Glutamatergic neuron (in vitro differentiated cells): ENCODE results near the gene TSHZ2. TPM values are rescaled to one million over a fixed set of nuclear protein-coding genes. Genes with fewer than 3 reads are reported as not detected.

Experiments used
- DNase-seq: peaks from one replicate; pipeline ENCODE4 v3.0.0; 2022
- H3K27ac Mint-ChIP-seq: one replicate; pipeline ENCODE4 v1.8.0; 2020; ENCODE audit warnings: mild to moderate bottlenecking, mixed read lengths, inconsistent platforms; ENCODE audit not compliant: unreplicated experiment
- H3K27me3 Mint-ChIP-seq: one replicate; pipeline ENCODE4 v1.8.0; 2020; ENCODE audit warnings: mild to moderate bottlenecking, moderate library complexity, mixed read lengths, inconsistent platforms; ENCODE audit not compliant: unreplicated experiment
- H3K36me3 Mint-ChIP-seq: one replicate; pipeline ENCODE4 v1.8.0; 2020; ENCODE audit warnings: mild to moderate bottlenecking, mixed read lengths, inconsistent platforms; ENCODE audit not compliant: unreplicated experiment
- H3K4me1 Mint-ChIP-seq: one replicate; pipeline ENCODE4 v1.8.0; 2020; ENCODE audit warnings: mild to moderate bottlenecking, low read depth, mixed read lengths, inconsistent platforms; ENCODE audit not compliant: unreplicated experiment
- H3K4me3 Mint-ChIP-seq: one replicate; pipeline ENCODE4 v1.8.0; 2020; ENCODE audit warnings: mild to moderate bottlenecking, mixed read lengths, inconsistent platforms; ENCODE audit not compliant: unreplicated experiment
- H3K9me3 Mint-ChIP-seq: one replicate; pipeline ENCODE4 v1.8.0; 2020; ENCODE audit warnings: mild to moderate bottlenecking, moderate library complexity, mixed read lengths, inconsistent platforms; ENCODE audit not compliant: unreplicated experiment
- total RNA-seq: library from RNA; stranded (reverse); fragmentation: NEBNext Ultra II Directional; extraction: Animal tissue kit (Norgen Biotek cat#: 25700); gene quantifications from one replicate; pipeline ENCODE4 v1.2.1, GENCODE V29; 2021; ENCODE audit not compliant: unreplicated experiment
- TF ChIP-seq, protein P1 (sequence below): fragments of 200-600 bp; sonication (generic); IDR thresholded peaks from one replicate; pipeline ENCODE4 v1.5.0; 2021; ENCODE audit not compliant: partially characterized antibody, unreplicated experiment

TSHZ2 gene
- total RNA-seq, 1 donor from 2014 or later = 10.0 TPM

DNA sequence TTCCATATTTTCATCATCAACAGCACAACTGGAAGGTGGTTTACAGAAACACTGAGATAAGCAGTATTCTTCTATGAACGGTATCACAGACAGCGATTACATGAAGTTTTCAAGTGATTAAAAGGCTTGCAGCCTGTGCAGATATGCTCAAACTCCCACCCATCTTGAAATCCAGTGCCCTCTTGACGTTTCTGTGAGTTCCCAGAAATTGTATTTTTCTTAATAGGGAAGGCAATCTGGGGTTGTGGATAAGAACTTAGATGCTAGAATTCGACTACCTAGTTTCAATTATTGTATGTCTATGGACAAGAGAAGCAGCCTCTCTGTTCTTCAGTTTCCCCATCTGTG is 331.2 kb downstream of the TSHZ2 start:
- H3K4me1 Mint-ChIP-seq = peaks cover 7% of the 10 kb centered on the region
- no peaks in the 10 kb centered on the region for H3K27me3 Mint-ChIP-seq
- no peak overlapping the region for H3K27ac Mint-ChIP-seq
- no peak for DNase-seq
- no peaks in the 10 kb centered on the region for H3K9me3 Mint-ChIP-seq
- no peak overlapping the region for H3K4me3 Mint-ChIP-seq
- no peaks in the 10 kb centered on the region for H3K36me3 Mint-ChIP-seq
- TF ChIP-seq, protein P1, sequence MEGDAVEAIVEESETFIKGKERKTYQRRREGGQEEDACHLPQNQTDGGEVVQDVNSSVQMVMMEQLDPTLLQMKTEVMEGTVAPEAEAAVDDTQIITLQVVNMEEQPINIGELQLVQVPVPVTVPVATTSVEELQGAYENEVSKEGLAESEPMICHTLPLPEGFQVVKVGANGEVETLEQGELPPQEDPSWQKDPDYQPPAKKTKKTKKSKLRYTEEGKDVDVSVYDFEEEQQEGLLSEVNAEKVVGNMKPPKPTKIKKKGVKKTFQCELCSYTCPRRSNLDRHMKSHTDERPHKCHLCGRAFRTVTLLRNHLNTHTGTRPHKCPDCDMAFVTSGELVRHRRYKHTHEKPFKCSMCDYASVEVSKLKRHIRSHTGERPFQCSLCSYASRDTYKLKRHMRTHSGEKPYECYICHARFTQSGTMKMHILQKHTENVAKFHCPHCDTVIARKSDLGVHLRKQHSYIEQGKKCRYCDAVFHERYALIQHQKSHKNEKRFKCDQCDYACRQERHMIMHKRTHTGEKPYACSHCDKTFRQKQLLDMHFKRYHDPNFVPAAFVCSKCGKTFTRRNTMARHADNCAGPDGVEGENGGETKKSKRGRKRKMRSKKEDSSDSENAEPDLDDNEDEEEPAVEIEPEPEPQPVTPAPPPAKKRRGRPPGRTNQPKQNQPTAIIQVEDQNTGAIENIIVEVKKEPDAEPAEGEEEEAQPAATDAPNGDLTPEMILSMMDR = no peak

DNA sequence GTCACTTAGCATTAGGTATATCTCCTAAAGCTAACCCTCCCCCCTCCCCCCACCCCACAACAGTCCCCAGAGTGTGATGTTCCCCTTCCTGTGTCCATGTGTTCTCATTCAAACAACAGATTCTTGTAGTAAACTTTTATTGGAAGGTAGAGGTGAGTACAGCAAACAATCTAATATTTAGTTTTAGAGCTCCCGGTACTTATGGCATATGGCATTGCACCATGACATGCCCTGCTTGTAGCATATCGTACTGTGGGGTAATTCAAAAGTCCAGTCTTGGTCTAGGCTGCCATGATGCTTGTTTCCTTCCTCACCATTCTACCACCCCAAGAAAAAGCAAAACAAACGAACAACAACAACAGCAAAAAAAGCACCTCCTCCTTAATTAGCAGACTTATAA is 332.0 kb downstream of the TSHZ2 start:
- no peaks in the 10 kb centered on the region for H3K9me3 Mint-ChIP-seq
- no peaks in the 10 kb centered on the region for H3K27me3 Mint-ChIP-seq
- TF ChIP-seq, protein P1 = no peak
- no peak for DNase-seq
- H3K4me1 Mint-ChIP-seq = peaks cover 2% of the 10 kb centered on the region
- no peak overlapping the region for H3K4me3 Mint-ChIP-seq
- no peak overlapping the region for H3K27ac Mint-ChIP-seq
- no peaks in the 10 kb centered on the region for H3K36me3 Mint-ChIP-seq

DNA sequence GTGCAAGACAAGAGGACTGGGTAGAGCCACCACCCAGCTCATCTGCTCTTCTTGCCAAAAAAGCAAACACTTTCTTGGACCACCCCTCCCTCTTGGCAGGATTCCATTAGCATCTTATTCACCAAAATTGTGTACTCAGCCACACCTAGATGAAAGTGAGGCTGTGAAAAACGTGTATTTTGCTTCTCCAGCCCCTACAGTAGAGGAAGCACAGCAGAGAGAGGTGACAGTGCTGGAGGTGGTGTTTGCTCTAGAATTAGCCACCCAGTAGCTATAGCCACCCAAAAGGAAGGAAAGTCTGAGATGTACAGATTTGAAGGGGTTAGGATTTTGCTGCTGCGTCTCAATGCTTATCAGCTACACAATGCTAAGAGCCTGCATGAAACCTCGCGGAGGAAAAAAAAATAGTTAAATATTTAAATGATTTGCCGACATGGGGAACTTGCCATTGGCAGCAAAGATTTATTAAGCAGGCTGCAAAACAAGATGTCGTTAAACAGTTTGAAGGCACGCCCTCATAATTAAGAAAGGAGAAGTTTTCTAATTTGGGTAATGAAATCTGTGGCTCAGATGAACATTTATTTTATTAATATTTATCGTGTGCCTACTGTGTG is 334.1 kb downstream of the TSHZ2 start:
- Mint-ChIP-seq H3K27me3 (no peaks in the 10 kb centered on the region), H3K9me3 (no peaks in the 10 kb centered on the region), H3K4me3 (no peak overlapping the region), H3K4me1 (no peaks in the 10 kb centered on the region), H3K27ac (no peak overlapping the region), H3K36me3 (no peaks in the 10 kb centered on the region)
- DNase-seq = no peak
- TF ChIP-seq, protein P1 = no peak

DNA sequence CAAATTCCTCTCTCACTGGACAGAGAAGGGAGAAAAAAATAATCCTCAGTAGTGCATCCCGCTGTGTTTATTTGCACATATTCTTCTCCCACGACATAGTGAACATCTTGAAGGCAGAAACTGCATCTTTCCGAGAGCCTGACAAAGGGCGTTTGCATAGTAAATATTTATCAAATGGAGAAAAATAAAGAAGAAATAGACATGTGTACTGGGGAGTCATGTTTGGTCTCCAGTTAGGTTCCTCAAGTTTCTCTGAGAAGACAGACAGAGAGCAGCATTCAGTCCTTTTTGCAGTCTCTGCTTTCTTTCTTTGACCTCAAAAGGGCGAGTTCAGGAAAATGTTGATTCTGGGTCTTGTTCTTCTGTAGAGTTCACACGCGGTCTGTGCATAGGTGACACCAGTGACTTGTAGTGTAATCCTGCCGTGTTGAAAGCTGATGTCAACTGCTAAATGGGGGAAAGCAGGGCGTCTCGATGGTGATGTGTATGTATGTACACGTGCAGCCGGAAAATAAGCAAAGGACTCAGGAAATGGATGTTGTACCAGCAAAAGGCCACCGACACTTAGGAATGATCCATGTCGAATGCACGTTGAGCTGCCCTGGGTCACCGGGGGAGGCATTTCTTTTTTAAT is 335.9 kb downstream of the TSHZ2 start:
- TF ChIP-seq, protein P1 = no peak
- no peaks in the 10 kb centered on the region for H3K36me3 Mint-ChIP-seq
- H3K4me3 Mint-ChIP-seq = no peak overlapping the region
- DNase-seq = no peak
- H3K4me1 Mint-ChIP-seq = no peaks in the 10 kb centered on the region
- H3K27ac Mint-ChIP-seq = no peak overlapping the region
- H3K9me3 Mint-ChIP-seq = no peaks in the 10 kb centered on the region
- no peaks in the 10 kb centered on the region for H3K27me3 Mint-ChIP-seq

DNA sequence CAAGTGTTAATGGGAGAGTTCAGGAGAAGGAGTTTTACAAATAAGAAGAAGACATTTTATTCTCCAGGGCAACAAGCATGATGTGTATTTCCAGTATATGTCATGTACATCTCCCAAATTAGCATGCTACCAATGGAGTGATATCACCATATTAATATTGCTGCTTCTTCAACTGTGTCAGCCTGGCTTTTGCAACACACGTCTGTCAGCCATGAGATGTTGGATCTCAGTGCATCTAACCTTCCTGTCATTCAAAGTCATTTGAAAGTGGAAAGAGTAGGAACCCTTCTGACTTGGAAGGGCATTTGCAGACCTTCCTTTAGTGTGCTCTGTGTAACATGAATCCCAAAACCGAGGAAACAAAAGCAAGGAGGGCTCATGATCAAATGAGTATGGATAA is 337.4 kb downstream of the TSHZ2 start:
- no peaks in the 10 kb centered on the region for H3K4me1 Mint-ChIP-seq
- no peak for DNase-seq
- TF ChIP-seq, protein P1 = no peak
- no peak overlapping the region for H3K4me3 Mint-ChIP-seq
- H3K36me3 Mint-ChIP-seq = no peaks in the 10 kb centered on the region
- H3K27me3 Mint-ChIP-seq = no peaks in the 10 kb centered on the region
- no peak overlapping the region for H3K27ac Mint-ChIP-seq
- no peaks in the 10 kb centered on the region for H3K9me3 Mint-ChIP-seq
